ENCODE measurements around the gene UBXN11.
A peak's percentile ranks its signal among the peaks of the same experiment; 100 is the strongest.

UBXN11 gene

DNA sequence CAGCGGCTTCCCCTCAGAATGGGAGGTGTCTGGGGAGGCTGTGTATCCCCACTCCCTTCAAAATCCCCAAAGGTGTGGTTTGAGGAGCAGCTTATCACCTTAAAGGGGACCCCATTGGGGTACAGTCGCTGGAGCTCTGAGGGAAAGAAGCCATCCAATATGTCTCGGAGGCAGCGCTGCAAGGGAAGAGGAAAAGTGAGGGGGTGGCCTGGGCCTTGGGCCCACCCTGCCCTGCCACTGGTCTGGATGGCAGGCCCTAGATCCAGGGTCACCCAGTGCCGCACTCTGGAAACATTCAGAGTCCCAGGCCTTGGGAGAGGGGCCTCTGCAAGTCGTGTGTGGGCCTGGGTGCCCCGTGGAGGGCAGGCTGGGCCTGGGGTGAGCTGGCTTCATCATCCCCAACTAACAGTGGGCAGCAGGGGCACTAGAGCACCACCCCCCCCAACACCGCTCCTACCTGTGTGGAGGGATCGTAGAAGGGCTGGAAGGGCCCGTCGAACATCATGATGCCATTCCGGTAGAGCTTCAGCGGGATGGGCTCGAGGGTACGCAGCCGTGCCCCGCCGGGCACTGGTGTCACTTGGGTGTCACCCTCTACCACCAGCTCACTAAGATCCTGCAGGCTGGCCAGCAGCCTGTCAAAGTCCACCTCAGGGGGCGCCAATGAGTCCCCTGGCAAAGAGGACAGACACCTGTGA, 20.9 kb downstream of the UBXN11 start:
- peak; percentile 85 for DNase-seq (ENCODE audit: low spot score)

DNA sequence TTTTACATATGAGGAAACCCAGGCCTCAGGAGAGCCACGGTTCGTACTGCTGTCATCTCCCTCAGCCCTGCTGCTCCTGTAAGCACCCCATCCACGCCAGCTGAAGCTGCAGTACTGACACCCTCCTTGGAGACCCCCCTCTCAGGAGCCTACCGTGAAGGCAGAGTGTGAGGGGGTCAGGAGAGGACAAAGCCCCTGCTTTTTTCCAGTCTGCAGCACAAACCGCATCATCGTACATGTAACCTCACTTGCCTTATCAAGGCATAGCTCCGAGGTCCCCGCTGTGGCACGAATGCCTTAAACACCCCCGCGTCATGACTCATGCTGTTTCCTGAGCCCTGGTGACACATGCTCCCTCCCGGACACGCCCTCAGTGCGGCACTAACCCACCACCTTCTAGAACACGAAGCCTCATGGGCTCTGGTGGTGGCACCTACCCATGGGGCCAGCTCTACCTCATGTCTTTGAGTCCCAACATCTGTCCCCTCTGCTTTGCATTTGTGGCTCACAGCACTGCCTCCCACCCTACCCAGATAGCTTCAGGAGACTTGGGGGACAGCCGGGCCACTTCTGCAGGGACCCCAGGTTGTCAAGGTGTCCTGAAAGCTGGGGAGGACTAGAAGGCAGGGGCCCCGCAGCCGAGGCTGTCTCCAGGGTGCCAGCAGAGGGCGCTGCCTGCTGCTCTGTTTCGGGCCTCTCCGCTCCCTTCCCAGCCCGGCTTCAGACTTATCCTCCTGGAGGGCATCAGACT, 21.7 kb downstream of the UBXN11 start:
- DNase-seq (ENCODE audit: low spot score), result peak; percentile 79

DNA sequence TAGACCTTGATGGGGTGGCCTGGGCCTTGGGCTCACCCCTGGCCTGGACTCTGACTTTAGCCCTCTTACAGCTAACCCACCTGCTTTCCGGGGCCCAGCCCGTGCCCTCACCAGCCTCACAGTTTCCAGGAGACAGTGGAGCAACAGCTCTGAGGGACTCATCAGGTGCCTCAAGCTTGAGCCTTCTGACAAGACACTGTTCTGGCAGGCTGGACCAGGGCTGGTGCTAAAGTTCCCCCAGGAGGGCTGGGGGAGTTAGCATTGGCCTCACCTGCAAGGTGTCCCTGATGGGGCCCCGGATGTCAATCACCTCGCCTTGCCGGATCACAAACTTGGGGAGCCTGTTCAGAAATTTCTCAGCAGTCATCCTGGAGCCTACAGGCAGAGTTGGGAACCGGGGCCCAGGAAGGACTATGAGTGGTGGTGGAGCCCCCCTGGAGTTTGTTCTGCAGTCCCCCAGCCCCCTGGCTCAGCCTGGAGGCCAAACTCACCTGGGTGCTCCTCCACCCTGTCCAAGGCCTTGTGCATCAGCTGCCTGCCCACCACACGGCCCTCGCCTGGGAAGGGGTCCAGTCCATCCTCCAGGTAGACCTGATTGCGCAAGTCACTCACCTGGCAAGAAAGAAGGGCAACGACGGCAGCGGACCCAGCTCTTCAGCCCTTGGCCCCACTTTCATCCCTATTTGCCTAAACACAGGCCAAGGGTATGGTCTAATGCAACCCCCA, 22.4 kb downstream of the UBXN11 start:
- DNase-seq (ENCODE audit: low spot score), result no peak

DNA sequence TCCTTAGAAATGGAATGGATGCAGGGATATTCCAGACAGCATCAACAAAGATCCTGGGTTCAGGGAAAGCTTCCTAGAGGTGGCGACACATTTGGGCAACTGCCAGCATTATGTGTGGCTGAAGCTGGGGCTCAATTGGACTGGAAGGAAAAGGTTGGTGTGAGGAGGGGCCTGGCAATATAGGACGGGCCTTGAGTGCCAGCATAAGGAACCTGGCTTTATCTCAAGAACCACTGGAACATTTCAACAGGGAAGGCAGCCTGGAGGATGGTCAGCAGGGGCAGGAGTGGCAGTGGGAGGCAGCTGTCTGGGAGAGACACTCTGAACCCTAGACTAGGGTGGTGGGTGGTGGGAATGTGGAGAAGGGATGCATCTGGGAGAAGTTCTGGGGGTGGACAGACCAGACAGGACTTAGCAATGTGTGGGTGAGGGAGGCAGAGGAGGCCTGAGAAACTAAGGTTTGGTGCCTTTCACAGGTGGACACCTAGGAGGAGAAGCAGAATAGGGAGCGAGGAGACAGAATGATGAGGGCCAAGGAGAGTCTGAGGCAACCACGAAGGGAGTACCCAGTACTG, 23.1 kb downstream of the UBXN11 start:
- no peak for DNase-seq (ENCODE audit: low spot score)

DNA sequence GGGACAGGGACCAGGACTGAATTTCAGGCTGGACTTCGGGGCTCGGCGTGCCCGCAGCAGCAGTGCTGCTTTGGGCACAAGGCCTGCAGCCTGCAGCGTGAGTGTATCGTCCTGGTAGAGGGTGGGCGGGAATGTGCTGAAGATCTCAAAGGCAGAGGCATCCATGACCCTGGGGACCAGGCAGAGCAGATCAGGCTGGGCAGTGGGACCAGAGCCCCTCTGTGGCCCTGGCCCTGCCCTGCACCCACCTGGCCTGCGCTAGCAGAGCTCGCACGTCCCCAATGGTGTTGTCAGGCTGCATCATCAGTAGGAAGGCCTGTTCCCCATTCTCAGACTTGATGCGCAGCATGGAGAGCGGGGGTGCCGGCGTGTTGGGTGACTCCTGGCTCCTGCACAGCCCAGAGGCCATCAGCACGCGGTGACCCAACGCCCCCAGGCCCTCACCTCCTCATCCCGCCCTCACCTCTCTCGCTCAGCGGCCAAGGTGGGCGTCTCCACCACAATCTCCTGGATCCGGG, 24.0 kb downstream of the UBXN11 start:
- no peak for DNase-seq (ENCODE audit: low spot score)

DNA sequence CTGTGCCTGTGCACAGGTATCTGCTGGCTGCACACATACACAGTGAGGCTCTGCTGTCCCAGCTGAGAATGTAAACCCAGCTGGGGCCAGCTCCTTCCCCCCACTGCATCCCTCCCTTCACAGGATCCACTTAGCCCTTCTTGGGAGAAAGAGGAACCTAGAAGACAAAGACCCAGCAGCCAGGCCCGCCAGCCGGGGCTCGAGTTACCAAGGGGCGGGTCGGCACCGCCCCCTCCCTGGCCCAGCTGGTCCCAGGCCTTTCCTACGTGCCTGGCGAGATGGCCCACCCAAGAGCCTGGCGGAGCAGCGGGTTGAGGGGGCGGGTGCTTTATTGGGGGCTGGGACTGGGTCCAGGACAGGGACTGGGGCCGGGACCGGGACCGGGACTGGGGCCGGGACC, 24.5 kb downstream of the UBXN11 start:
- peak; percentile 88 for DNase-seq (ENCODE audit: low spot score)

DNA sequence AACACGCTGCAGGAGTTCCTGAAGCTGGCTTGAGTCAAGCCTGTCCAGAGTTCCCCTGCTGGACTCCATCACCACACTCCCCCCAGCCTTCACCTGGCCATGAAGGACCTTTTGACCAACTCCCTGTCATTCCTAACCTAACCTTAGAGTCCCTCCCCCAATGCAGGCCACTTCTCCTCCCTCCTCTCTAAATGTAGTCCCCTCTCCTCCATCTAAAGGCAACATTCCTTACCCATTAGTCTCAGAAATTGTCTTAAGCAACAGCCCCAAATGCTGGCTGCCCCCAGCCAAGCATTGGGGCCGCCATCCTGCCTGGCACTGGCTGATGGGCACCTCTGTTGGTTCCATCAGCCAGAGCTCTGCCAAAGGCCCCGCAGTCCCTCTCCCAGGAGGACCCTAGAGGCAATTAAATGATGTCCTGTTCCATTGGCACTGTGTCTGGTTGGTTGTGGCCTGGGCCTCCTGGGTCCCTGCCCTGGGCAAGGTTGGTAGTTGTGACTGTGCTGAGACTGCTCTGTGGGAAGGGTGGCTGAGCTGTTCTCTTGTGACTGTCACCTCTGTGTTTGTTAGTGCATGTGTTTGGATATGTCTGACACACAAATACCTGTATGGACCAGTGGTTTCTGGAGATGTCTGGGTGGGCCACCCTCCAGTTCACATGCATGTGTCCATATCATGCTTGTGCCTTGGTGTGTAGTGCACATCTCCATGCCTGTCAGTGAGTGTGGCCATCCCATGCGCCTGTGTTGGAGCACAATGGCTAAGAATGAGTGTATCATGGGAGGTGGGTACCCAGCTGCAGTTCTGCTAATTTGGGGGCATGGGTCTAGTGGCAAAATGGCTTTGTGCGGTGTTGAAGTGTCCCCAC, 25.1 kb downstream of the UBXN11 start:
- no peak for DNase-seq (ENCODE audit: low spot score)

DNA sequence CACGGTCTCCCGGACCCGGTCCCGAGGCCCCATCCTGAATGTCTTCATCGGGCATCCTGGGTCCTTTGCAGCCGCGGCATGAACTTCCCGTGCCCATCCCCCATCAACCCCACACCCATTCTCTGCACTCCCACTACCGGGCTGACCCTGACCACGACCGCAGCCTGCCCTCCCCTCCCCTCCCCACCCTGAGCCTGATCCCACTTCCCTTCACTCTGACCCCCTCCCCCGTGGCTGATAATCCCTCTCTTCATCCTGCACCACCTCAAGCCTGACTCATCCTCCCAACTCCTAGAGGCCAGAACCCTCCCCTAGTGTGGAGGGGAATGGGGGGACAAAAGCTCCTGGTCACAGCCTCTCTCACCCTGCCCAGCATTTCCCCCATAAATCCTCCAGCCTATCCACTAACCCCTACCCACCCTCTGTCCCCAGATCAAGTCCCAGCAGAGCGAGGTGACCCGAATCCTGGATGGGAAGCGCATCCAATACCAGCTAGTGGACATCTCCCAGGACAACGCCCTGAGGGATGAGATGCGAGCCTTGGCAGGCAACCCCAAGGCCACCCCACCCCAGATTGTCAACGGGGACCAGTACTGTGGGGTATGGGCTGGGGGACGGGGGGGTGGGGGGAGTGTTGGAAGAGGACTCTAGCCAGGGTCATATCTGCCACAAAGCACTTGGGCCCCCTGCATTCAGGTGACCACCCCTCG, 25.9 kb downstream of the UBXN11 start:
- DNase-seq (ENCODE audit: low spot score), result peak; percentile 59

DNA sequence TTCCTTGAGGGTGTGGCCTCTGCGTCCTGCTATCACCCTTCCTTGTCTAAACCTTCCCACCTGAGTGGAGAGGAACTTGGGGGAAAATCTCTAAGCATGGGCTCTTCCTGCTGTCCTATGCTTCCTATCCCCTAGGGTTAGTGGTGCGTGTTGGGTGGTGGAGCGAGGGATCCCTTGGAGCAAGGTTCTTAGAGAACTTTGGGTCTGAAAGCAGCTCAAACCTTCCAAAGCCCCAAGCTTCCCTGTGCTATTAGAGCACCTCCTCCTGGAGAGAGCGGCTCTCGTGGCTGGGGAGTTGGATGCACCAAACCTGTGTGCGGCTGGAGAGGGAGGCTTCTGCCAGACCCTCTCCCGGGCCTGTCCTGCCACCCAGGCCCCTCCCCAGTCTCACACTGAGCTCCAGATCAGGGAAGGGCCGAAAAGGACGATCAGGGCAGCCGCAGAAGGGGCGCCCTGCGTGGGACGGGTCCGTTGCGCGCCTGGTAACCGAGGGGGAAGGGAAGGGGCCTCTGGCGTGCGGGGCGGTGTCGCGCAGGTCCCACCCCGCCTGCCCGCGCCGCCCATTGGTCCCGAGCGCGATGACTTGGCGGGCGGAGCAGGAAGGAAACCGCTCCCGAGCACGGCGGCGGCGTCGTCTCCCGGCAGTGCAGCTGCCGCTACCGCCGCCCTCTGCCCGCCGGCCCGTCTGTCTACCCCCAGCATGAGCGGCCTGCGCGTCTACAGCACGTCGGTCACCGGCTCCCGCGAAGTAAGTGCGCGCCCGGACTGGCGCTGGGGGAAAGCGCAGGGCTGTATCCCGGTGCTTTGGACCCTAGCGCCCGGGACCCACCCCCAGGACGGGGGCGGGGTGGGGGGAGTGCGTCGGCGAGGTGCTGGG, 26.7 kb downstream of the UBXN11 start, which contains the start of gene SH3BGRL3:
Gene SH3BGRL3, plus strand, starts transcription at position 631 of the 877 bp plus-strand sequence. Its CDS starts 70 bp downstream, at position 701.
- DNase-seq (ENCODE audit: low spot score), result peak; percentile 91

DNA sequence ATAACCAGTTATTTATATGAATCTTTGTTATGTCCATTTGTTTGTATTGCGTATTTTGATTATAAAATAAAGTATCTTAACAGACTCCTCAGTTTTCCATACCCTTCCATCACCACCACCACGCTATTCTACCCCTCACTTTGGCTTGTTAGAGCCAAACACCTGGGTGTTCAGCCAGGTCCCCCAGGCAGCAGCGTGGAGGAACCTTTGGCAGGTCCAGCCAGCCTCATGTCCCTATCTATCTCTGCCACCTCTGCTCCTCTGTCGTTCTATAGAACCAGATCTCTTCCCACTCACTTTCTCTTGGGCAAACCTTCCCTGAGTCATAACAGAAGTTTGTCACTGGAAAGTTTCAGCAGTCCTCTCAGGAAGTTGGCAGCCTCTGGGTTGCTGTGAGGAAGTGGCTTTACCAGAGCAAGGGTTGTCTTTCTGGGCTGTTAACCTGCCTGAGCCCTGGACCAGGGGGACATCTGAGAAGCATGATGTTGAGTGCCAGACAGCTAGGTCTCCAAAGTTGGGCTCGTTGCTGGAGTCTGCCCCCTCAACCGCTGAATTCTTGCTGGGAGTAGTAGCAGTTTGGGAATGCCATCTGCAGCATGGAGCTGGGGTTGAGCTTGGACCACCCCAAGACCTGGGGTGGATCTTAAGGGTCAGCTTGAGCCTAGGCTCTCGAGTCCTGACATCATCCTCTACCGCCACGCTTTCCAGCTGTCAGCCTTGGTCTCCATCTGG, 27.5 kb downstream of the UBXN11 start:
- DNase-seq (ENCODE audit: low spot score), result no peak

DNA sequence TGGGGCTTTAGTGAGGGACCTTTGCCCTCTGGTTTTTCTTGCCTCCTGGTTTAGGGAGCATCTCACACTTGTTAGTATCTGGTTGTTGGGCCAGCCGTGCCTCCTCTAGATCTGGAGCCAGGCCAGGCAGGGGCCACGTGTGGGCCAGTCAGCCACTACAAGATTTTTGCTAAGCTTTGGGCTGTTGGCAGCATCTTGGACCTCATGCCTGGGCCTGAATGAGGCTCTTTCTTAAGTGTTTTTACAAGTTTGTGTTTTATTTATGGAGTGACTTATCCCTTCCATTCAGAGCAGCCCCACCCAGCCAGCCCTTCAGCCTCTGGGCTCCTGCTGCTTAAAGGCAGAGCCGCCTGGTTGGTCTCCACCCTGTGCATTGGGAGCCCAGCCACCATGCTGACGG, 28.1 kb downstream of the UBXN11 start:
- DNase-seq (ENCODE audit: low spot score), result no peak

DNA sequence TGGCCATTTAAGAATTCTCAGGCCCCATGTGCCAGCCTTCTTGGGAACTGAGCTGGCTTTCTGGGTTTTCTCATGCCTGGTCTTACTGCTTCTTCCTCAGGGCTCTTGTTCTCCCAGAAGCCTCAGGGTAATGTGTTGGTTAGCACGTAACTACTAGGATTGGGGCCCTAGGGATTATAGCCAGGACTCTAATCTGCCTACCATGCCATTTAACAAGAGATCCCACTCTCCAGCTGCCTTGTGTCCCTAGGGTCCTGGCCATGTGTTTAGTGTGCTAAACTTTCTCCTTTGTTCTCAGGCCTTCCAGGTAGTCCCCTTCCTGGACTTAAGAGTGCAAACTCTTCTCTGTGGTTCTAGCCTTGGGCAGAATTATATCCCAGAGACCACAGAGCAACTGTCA, 28.7 kb downstream of the UBXN11 start:
- DNase-seq (ENCODE audit: low spot score), result no peak

DNA sequence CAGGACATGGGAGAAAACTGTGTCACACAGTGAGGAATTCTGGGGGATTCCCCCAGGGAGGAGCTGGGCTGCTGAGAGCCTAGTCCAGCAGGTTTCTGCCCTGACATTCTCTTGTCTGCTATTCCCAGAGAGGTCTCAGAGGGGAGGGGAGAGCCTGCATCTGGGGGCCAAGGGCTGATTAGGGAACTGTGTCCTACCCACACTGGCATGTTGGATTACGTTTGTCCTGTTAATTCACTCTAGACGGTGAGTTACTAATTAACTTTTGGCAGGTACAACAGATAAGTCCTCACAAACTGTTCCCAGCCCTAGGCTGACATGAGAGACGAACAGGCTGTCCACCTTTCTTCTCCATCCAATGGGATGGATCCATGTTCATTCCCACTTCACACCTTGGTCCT, 29.2 kb downstream of the UBXN11 start:
- no peak for DNase-seq (ENCODE audit: low spot score)

DNA sequence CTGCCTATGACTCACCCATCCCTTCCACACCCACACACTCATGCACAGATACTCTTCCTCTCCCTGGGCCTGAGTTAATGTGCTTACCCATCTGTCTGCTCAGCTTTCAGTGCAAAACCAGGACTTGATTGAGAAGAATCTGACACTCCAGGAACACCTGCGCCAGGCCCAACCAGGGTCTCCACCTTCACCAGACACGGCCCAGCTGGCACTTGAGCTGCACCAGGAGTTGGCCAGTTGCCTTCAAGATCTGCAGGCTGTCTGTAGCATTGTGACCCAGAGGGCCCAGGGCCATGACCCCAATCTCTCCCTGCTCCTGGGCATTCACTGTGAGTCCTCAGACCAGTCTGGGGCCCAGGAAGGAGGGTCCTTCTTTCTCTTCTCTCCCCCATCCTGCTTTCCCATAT, 30.0 kb downstream of the UBXN11 start:
- no peak for DNase-seq (ENCODE audit: low spot score)

DNA sequence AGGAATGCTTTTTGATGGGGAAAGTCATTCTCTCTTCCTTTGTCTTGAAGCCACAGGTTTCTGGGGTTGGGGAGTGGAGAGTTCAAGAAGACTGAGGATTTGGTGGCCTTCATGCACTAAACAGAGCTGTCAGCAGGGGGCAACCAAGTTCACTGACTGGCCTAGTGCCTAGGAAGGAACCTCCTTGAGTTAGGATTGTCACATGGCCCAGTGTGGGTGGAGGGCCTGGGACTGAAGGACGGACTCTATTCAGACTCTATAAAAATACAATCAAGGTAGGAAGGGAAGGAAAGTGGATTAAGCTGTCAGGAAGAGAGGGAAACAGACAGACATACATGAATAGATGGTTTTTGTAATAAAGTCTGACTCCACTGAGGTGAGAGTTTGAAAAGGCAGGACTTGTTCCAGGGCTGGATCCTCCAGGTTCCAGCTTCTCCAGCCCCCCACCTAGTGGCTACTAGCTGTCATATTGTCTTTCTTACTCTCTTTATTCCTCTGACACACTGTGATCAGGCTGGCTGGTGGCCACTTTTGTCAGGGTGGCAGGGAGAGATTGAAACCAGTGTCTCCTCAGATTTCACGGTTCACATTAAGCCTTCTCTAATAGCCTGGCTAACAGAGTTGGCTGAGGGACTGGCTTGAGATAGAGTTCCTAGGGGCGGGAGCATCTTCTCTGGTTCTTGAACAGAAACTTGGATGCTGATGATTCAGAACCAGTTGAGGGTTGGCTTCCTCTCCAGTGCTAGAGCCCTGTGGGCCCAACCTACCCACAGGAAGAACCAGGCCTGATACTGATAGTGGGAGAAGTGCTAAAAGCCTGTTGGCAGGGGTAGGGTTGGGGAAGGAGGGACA, 30.6 kb downstream of the UBXN11 start:
- peak; percentile 85 for DNase-seq (ENCODE audit: low spot score)

DNA sequence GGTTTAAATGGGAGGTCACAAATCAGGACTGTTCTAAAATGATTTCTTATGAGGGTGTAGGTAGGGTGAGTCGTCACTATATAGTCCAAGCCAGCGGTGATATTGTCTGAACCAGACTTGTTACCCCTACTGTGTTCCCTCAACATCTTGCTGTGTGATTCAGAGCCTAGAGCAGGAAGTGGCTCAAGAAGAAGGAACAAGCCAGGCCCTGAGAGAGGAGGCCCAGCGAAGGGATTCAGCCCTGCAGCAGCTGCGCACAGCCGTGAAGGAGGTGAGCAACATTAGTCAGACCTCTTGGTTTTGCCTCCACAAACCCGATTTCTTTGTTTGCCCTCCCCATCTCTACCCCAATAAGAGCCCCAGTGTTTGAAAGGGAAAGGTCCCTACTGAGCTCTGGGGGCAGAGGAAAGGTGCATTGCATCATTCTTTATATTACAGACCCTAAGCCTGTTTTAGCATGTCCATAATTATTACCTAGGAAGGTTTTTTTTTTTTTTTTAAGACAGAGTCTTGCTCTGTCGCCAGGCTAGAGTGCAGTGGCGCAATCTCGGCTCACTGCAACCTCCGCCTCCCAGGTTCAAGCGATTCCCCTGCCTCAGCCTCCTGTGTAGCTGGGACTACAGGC, 31.5 kb downstream of the UBXN11 start:
- no peak for DNase-seq (ENCODE audit: low spot score)

DNA sequence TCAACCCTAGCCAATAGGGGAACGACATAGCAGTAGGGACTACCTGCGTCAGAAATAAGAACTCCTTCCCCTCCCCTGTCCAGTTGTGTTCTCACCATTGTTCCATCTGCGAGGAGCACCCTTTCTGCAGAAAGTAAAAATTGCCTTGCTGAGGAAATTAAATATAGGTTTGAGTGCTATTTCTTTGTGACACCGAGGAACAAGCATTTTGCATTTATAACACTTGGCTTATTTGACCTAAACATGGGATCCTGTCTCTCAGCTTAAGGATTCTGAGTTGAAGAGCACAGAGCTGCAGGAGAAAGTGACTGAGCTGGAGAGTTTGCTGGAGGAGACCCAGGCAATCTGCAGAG, 37.3 kb downstream of the UBXN11 start:
- no peak for DNase-seq (ENCODE audit: low spot score)
